BLaER1 (cell line): ENCODE results near the gene RNF125.

Source experiments
- H3K27ac ChIP-seq: shearing (Covaris generic); formaldehyde crosslinking; 2 replicates; pipeline ENCODE4 v1.8.1; 2022
- H3K27me3 ChIP-seq: shearing (Covaris generic); formaldehyde crosslinking; 2 replicates; pipeline ENCODE4 v1.8.1; 2022
- H3K36me3 ChIP-seq: shearing (Covaris generic); formaldehyde crosslinking; 2 replicates; pipeline ENCODE4 v1.8.1; 2022
- H3K4me1 ChIP-seq: shearing (Covaris generic); formaldehyde crosslinking; 2 replicates; pipeline ENCODE4 v1.8.1; 2022
- H3K4me2 ChIP-seq: shearing (Covaris generic); formaldehyde crosslinking; 2 replicates; pipeline ENCODE4 v1.8.1; 2022
- H3K4me3 ChIP-seq: shearing (Covaris generic); formaldehyde crosslinking; 2 replicates; pipeline ENCODE4 v1.8.1; 2022
- H3K9ac ChIP-seq: shearing (Covaris generic); formaldehyde crosslinking; 2 replicates; pipeline ENCODE4 v1.8.1; 2022
- H3K9me3 ChIP-seq: shearing (Covaris generic); formaldehyde crosslinking; 2 replicates; pipeline ENCODE4 v1.8.1; 2022
- H4K20me1 ChIP-seq: shearing (Covaris generic); formaldehyde crosslinking; 2 replicates; pipeline ENCODE4 v1.8.1; 2022
- Cebpa-rat ChIP-seq: shearing (Covaris generic); IDR thresholded peaks from 2 replicates; pipeline ENCODE4 v1.8.1; 2022

The RNF125 gene

GRCh38 chr18:32095192-32095899, 76.7 kb downstream of the RNF125 start:
- Histone ChIP-seq H3K4me1 (peaks cover 69% of the 10 kb centered on the region), H3K36me3 (peaks cover 46% of the 10 kb centered on the region), H4K20me1 (peaks cover 79% of the 10 kb centered on the region), H3K27me3 (no peaks in the 10 kb centered on the region), H3K4me3 (no peak overlapping the region), H3K4me2 (peak overlapping the region; percentile 86), H3K27ac (no peak overlapping the region), H3K9me3 (no peaks in the 10 kb centered on the region), H3K9ac (peak overlapping the region; percentile 36; the same call in 1 of the 2 replicates)
- no peak for TF ChIP-seq Cebpa-rat

GRCh38 chr18:32095900-32096229, 77.2 kb downstream of the RNF125 start:
- H3K4me2 ChIP-seq: peak overlapping the region; percentile 86
- no peak for TF ChIP-seq Cebpa-rat

GRCh38 chr18:32096946-32097345, 78.3 kb downstream of the RNF125 start:
- Histone ChIP-seq H4K20me1 (peaks cover 95% of the 10 kb centered on the region), H3K9ac (0 out of 2 replicates have a peak overlapping the region, but pooled peaks have one; percentile 27), H3K27me3 (no peaks in the 10 kb centered on the region), H3K4me1 (peaks cover 60% of the 10 kb centered on the region), H3K4me3 (no peak overlapping the region), H3K36me3 (peaks cover 62% of the 10 kb centered on the region), H3K27ac (no peak overlapping the region), H3K9me3 (no peaks in the 10 kb centered on the region), H3K4me2 (peak overlapping the region; percentile 86)
- no peak for TF ChIP-seq Cebpa-rat

More at GRCh38 chr18:32095900-32096229, 77.2 kb downstream of the RNF125 start:
- Histone ChIP-seq H3K4me3 (no peak overlapping the region), H3K27me3 (no peaks in the 10 kb centered on the region), H3K9ac (no peak overlapping the region), H4K20me1 (peaks cover 84% of the 10 kb centered on the region), H3K27ac (no peak overlapping the region), H3K36me3 (peaks cover 52% of the 10 kb centered on the region), H3K9me3 (no peaks in the 10 kb centered on the region), H3K4me1 (peaks cover 67% of the 10 kb centered on the region)

GRCh38 chr18:32104516-32104915, 85.9 kb downstream of the RNF125 start:
- Histone ChIP-seq H3K4me3 (no peak overlapping the region), H3K9ac (no peak overlapping the region), H3K27me3 (no peaks in the 10 kb centered on the region), H3K4me2 (no peak overlapping the region), H4K20me1 (peaks cover 100% of the 10 kb centered on the region), H3K9me3 (no peaks in the 10 kb centered on the region), H3K36me3 (peaks cover 83% of the 10 kb centered on the region), H3K27ac (no peak overlapping the region), H3K4me1 (0 out of 2 replicates have a peak, but pooled peaks cover 2% of the 10 kb centered on the region)
- no peak for TF ChIP-seq Cebpa-rat

- H3K4me2 ChIP-seq: no peak overlapping the region
- no peak overlapping the region for H3K27ac ChIP-seq
- no peak for TF ChIP-seq Cebpa-rat
- 0 out of 2 replicates have a peak, but pooled peaks cover 6% of the 10 kb centered on the region for H3K4me1 ChIP-seq
- H3K9me3 ChIP-seq: no peaks in the 10 kb centered on the region
- H3K27me3 ChIP-seq: no peaks in the 10 kb centered on the region
- H3K36me3 ChIP-seq: peaks cover 80% of the 10 kb centered on the region
- H3K9ac ChIP-seq: no peak overlapping the region
- H3K4me3 ChIP-seq: no peak overlapping the region
- H4K20me1 ChIP-seq: peaks cover 100% of the 10 kb centered on the region
Measured at GRCh38 chr18:32110005-32110404, 91.4 kb downstream of the RNF125 start.

GRCh38 chr18:32111706-32112105, 93.1 kb downstream of the RNF125 start:
- Histone ChIP-seq H3K4me3 (no peak overlapping the region), H3K9me3 (no peaks in the 10 kb centered on the region), H3K27ac (no peak overlapping the region), H3K36me3 (peaks cover 87% of the 10 kb centered on the region), H3K9ac (no peak overlapping the region), H3K4me1 (0 out of 2 replicates have a peak, but pooled peaks cover 6% of the 10 kb centered on the region), H3K4me2 (no peak overlapping the region), H3K27me3 (no peaks in the 10 kb centered on the region), H4K20me1 (peaks cover 100% of the 10 kb centered on the region)
- no peak for TF ChIP-seq Cebpa-rat

GRCh38 chr18:32112826-32113225, 94.2 kb downstream of the RNF125 start:
- H3K36me3 ChIP-seq: peaks cover 87% of the 10 kb centered on the region
- no peaks in the 10 kb centered on the region for H3K27me3 ChIP-seq
- no peaks in the 10 kb centered on the region for H3K9me3 ChIP-seq
- no peak overlapping the region for H3K4me2 ChIP-seq
- H3K9ac ChIP-seq: no peak overlapping the region
- peaks cover 100% of the 10 kb centered on the region for H4K20me1 ChIP-seq
- H3K4me1 ChIP-seq: 0 out of 2 replicates have a peak, but pooled peaks cover 6% of the 10 kb centered on the region
- H3K27ac ChIP-seq: no peak overlapping the region
- H3K4me3 ChIP-seq: no peak overlapping the region
- TF ChIP-seq Cebpa-rat: no peak

- Histone ChIP-seq H3K9ac (no peak overlapping the region), H3K9me3 (no peaks in the 10 kb centered on the region), H3K4me1 (0 out of 2 replicates have a peak, but pooled peaks cover 6% of the 10 kb centered on the region), H3K36me3 (peaks cover 86% of the 10 kb centered on the region), H3K4me3 (no peak overlapping the region), H3K4me2 (no peak overlapping the region), H3K27me3 (no peaks in the 10 kb centered on the region), H4K20me1 (peaks cover 100% of the 10 kb centered on the region), H3K27ac (no peak overlapping the region)
- no peak for TF ChIP-seq Cebpa-rat
Measured at GRCh38 chr18:32114293-32114942, 95.8 kb downstream of the RNF125 start.

GRCh38 chr18:32122039-32122438, 103.4 kb downstream of the RNF125 start:
- H3K4me1 ChIP-seq: no peaks in the 10 kb centered on the region
- H3K36me3 ChIP-seq: peaks cover 87% of the 10 kb centered on the region
- H3K4me2 ChIP-seq: no peak overlapping the region
- no peaks in the 10 kb centered on the region for H3K27me3 ChIP-seq
- no peaks in the 10 kb centered on the region for H3K9me3 ChIP-seq
- H4K20me1 ChIP-seq: peaks cover 73% of the 10 kb centered on the region
- H3K27ac ChIP-seq: no peak overlapping the region
- H3K9ac ChIP-seq: no peak overlapping the region
- H3K4me3 ChIP-seq: no peak overlapping the region
- no peak for TF ChIP-seq Cebpa-rat
